ENCODE measurements around the gene TDG. TPM values are rescaled to one million over a fixed set of nuclear protein-coding genes. Genes with fewer than 3 reads are reported as not detected.

Gene TDG
- 10.8 and 14.5 TPM in 2 replicates for total RNA-seq

GRCh38 chr12:103965590-103966504 is at the start of gene TDG:
TSS of gene TDG (plus strand) at chr12:103965872. CDS start at chr12:103966038, 166 bp downstream.

GRCh38 chr12:103930034-103930786 is 35.5 kb upstream of the TDG start, which contains the start of gene HSP90B1:
TSS of gene HSP90B1 (plus strand) at chr12:103930410. CDS start at chr12:103930516, 106 bp downstream.

Other genes with a start within 250 kb of the TDG start
- 5.0 and 6.9 TPM in 2 replicates for gene NT5DC3, start 124.6 kb upstream of the TDG start, total RNA-seq
- gene HSP90B1, start 35.5 kb upstream of the TDG start, total RNA-seq, result 285 and 487 TPM in 2 replicates
- gene GLT8D2, start 84.3 kb downstream of the TDG start, total RNA-seq, result 34.1 and 46.0 TPM in 2 replicates
- 12.3 and 14.6 TPM in 2 replicates for gene HCFC2, start 98.7 kb downstream of the TDG start, total RNA-seq
- 30.8 and 41.5 TPM in 2 replicates for gene NFYB, start 172.3 kb downstream of the TDG start, total RNA-seq
- gene TXNRD1, start 249.9 kb downstream of the TDG start, total RNA-seq, result 377 and 608 TPM in 2 replicates